Keratinocyte (primary cell): ENCODE results near the gene IFIT3. TPM values are rescaled to one million over a fixed set of nuclear protein-coding genes. Genes with fewer than 3 reads are reported as not detected.

ENCODE experiments used
- DNase-seq: peaks from one replicate; pipeline ENCODE4 v3.0.0-alpha.2; 2011; ENCODE audit warnings: low read depth, missing footprints, low spot score
- FAIRE-seq: peaks from 2 replicates; lab custom pipeline; 2011; peaks lifted over from hg19 to GRCh38; lab: Jason Lieb, UNC
- H2AFZ ChIP-seq: 2 replicates; pipeline ENCODE4 v1.6.0; 2012; ENCODE audit warnings: low read length, control low read depth, inconsistent platforms; ENCODE audit not compliant: control insufficient read depth
- H3K27ac ChIP-seq: 2 replicates; pipeline ENCODE4 v1.5.1; 2011; ENCODE audit warnings: low read length; ENCODE audit not compliant: control insufficient read depth, insufficient read depth
- H3K27me3 ChIP-seq: 3 replicates; pipeline ENCODE4 v1.6.0; 2011; ENCODE audit warnings: low read length; ENCODE audit not compliant: control insufficient read depth, insufficient read depth; ENCODE audit errors: extremely low read depth
- H3K36me3 ChIP-seq, 2 experiments: 2 replicates in 1 of 2; 3 replicates in 1 of 2; pipeline ENCODE4 v1.5.1; 2011; ENCODE audit warnings: low read length in 2 of 2, mild to moderate bottlenecking in 1 of 2; ENCODE audit not compliant: control insufficient read depth in 2 of 2, insufficient read depth in 2 of 2; ENCODE audit errors: extremely low read depth in 1 of 2
- H3K4me1 ChIP-seq: 3 replicates; pipeline ENCODE4 v1.5.1; 2011; ENCODE audit warnings: low read length; ENCODE audit not compliant: control insufficient read depth, insufficient read depth; ENCODE audit errors: extremely low read depth
- H3K4me2 ChIP-seq: 3 replicates; pipeline ENCODE4 v1.6.0; 2011; ENCODE audit warnings: low read depth, low read length; ENCODE audit not compliant: control insufficient read depth, insufficient read depth; ENCODE audit errors: extremely low read depth
- H3K4me3 ChIP-seq, 3 experiments: fragments of 200-600 bp in 1 of 3; sonication (generic) in 1 of 3; 2 replicates in 2 of 3; 3 replicates in 1 of 3; pipeline ENCODE4 v1.5.1; 2011 to 2016; ENCODE audit warnings: low read length in 3 of 3, mild to moderate bottlenecking in 3 of 3, control low read depth in 2 of 3, inconsistent platforms in 1 of 3, low read depth in 1 of 3, mixed read lengths in 1 of 3, mixed run types in 1 of 3, moderate library complexity in 1 of 3; ENCODE audit not compliant: control insufficient read depth in 2 of 3, insufficient read depth in 2 of 3; ENCODE audit errors: extremely low read depth in 1 of 3
- H3K79me2 ChIP-seq: 2 replicates; pipeline ENCODE4 v1.6.0; 2012; ENCODE audit warnings: low read length; ENCODE audit not compliant: control insufficient read depth, insufficient read depth
- H3K9ac ChIP-seq: 3 replicates; pipeline ENCODE4 v1.6.0; 2011; ENCODE audit warnings: low read length; ENCODE audit not compliant: control insufficient read depth, insufficient read depth; ENCODE audit errors: extremely low read depth
- H3K9me1 ChIP-seq: 3 replicates; pipeline ENCODE4 v1.6.0; 2011; ENCODE audit warnings: low read length; ENCODE audit not compliant: control insufficient read depth, insufficient read depth; ENCODE audit errors: extremely low read depth
- H3K9me3 ChIP-seq: 2 replicates; pipeline ENCODE4 v1.5.1; 2012; ENCODE audit warnings: low read depth, low read length; ENCODE audit not compliant: control insufficient read depth
- H4K20me1 ChIP-seq: 3 replicates; pipeline ENCODE4 v1.6.0; 2011; ENCODE audit warnings: low read length; ENCODE audit not compliant: control insufficient read depth, insufficient read depth; ENCODE audit errors: extremely low read depth
- CTCF ChIP-seq, 3 experiments: IDR thresholded peaks in 1 of 3; conservative IDR thresholded peaks in 1 of 3; optimal IDR thresholded peaks in 1 of 3; 2 replicates in 2 of 3; 3 replicates in 1 of 3; pipeline versions ENCODE3 to v1.5.1; 2011; ENCODE audit warnings: low read length in 3 of 3, mild to moderate bottlenecking in 3 of 3, moderate library complexity in 2 of 3, control low read depth in 1 of 3, inconsistent platforms in 1 of 3; ENCODE audit not compliant: insufficient read depth in 2 of 3; ENCODE audit errors: extremely low read depth in 1 of 3
- EZH2 ChIP-seq: IDR thresholded peaks from one replicate; pipeline ENCODE4 v1.6.1; 2012; ENCODE audit warnings: inconsistent platforms, mild to moderate bottlenecking, low read length, moderate library complexity
- dilution Hi-C: fragments of 300-500 bp; cut with MboI; formaldehyde crosslinking; loops from one replicate; pipeline ENCODE4 v1.7.0; 2020; ENCODE audit warnings: low sequenced_read_pairs; ENCODE audit not compliant: extremely low pct_ligation_motif_present
- polyA plus RNA-seq, 5 experiments: library from polyadenylated mRNA; depleted of rRNA in 3 of 5; stranded (reverse) in 3 of 5; stranded (forward) in 1 of 5; unstranded in 1 of 5; fragments of >200 nt; gene quantifications; 1 replicate in 1 of 5; 2 replicates in 3 of 5; 3 replicates in 1 of 5; pipeline versions ENCODE4 v1.2.1 to v1.2.3, GENCODE V29; 2011 to 2012; ENCODE audit warnings: missing spikeins in 2 of 5, low read depth in 1 of 5, low replicate concordance in 1 of 5

Gene IFIT3
- polyA plus RNA-seq, 1 donor (not counting 4 experiments of a cell fraction or from before 2014, with no cell fraction given), result 42.6 TPM

GRCh38 chr10:89296220-89296648 is 31.6 kb upstream of the IFIT3 start:
- H2AFZ ChIP-seq, result peak overlapping the region; percentile 46
- no peaks in the 10 kb centered on the region for H3K9me1 ChIP-seq
- H3K36me3 ChIP-seq, result no peaks in the 10 kb centered on the region
- TF ChIP-seq EZH2 (no peak), CTCF (optimal IDR thresholded peaks at IDR 0.05 in 1 of 3, IDR thresholded peaks at IDR 0.05 in 1 of 3, conservative IDR thresholded peaks at IDR 0.05 in 1 of 3; ENCODE audit: extremely low read depth in 1 of 3, insufficient read depth in 2 of 3, low read length in 3 of 3) (no peak)
- H3K27me3 ChIP-seq, result no peaks in the 10 kb centered on the region
- H3K4me1 ChIP-seq, result peaks cover 3% of the 10 kb centered on the region
- no peak overlapping the region for H3K9ac ChIP-seq
- no peaks in the 10 kb centered on the region for H3K79me2 ChIP-seq
- dilution Hi-C loops, result no loop called here
- H3K4me3 ChIP-seq, result no peak overlapping the region
- H4K20me1 ChIP-seq, result no peaks in the 10 kb centered on the region
- H3K9me3 ChIP-seq, result no peaks in the 10 kb centered on the region
- H3K27ac ChIP-seq, result no peak overlapping the region
- no peak for DNase-seq
- no peak overlapping the region for H3K4me2 ChIP-seq
- no peak for FAIRE-seq

GRCh38 chr10:89297356-89297755 is 30.4 kb upstream of the IFIT3 start:
- Histone ChIP-seq H3K79me2 (no peaks in the 10 kb centered on the region), H3K27me3 (no peaks in the 10 kb centered on the region), H3K9me1 (no peaks in the 10 kb centered on the region), H3K4me1 (peaks cover 8% of the 10 kb centered on the region), H2AFZ (no peak overlapping the region), H3K9me3 (no peaks in the 10 kb centered on the region), H3K4me2 (no peak overlapping the region), H3K36me3 (no peaks in the 10 kb centered on the region), H3K27ac (no peak overlapping the region), H3K9ac (no peak overlapping the region), H4K20me1 (no peaks in the 10 kb centered on the region), H3K4me3 (no peak overlapping the region)
- dilution Hi-C loops, result no loop called here
- FAIRE-seq, result no peak
- TF ChIP-seq EZH2 (no peak), CTCF (optimal IDR thresholded peaks at IDR 0.05 in 1 of 3, IDR thresholded peaks at IDR 0.05 in 1 of 3, conservative IDR thresholded peaks at IDR 0.05 in 1 of 3; ENCODE audit: extremely low read depth in 1 of 3, insufficient read depth in 2 of 3, low read length in 3 of 3) (no peak)
- no peak for DNase-seq
